Measurements from ENCODE around the gene PBX1.

The PBX1 gene

GRCh38 chr1:164821648-164822047 is 262.7 kb downstream of the PBX1 start:
- DNase-seq (ENCODE audit: low read depth in 2 of 2), result no peak

GRCh38 chr1:164823486-164824279 is 264.7 kb downstream of the PBX1 start:
- DNase-seq (ENCODE audit: low read depth in 2 of 2), result no peak

GRCh38 chr1:164824542-164824941 is 265.6 kb downstream of the PBX1 start:
- no peak for DNase-seq (ENCODE audit: low read depth in 2 of 2)

GRCh38 chr1:164830628-164831027 is 271.6 kb downstream of the PBX1 start:
- DNase-seq (ENCODE audit: low read depth in 2 of 2), result no peak

- DNase-seq (ENCODE audit: low read depth in 2 of 2), result no peak
Observed at GRCh38 chr1:164834641-164835040, 275.7 kb downstream of the PBX1 start.

- DNase-seq (ENCODE audit: low read depth in 2 of 2), result no peak
Observed at GRCh38 chr1:164836614-164837018, 277.6 kb downstream of the PBX1 start.

- DNase-seq (ENCODE audit: low read depth in 2 of 2), result no peak
Observed at GRCh38 chr1:164838786-164839185, 279.8 kb downstream of the PBX1 start.

- DNase-seq (ENCODE audit: low read depth in 2 of 2), result no peak
Observed at GRCh38 chr1:164840936-164841335, 282.0 kb downstream of the PBX1 start.

GRCh38 chr1:164841702-164842465 is 282.9 kb downstream of the PBX1 start:
- DNase-seq (ENCODE audit: low read depth in 2 of 2), result no peak

- DNase-seq (ENCODE audit: low read depth in 2 of 2), result no peak
Observed at GRCh38 chr1:164842870-164843269, 283.9 kb downstream of the PBX1 start.

GRCh38 chr1:164843743-164844500 is 284.9 kb downstream of the PBX1 start:
- no peak for DNase-seq (ENCODE audit: low read depth in 2 of 2)

GRCh38 chr1:164846731-164847691 is 288.0 kb downstream of the PBX1 start:
- DNase-seq (ENCODE audit: low read depth in 2 of 2), result no peak

GRCh38 chr1:164853146-164853545 is 294.2 kb downstream of the PBX1 start:
- DNase-seq (ENCODE audit: low read depth in 2 of 2), result no peak

- no peak for DNase-seq (ENCODE audit: low read depth in 2 of 2)
Observed at GRCh38 chr1:164855716-164856329, 296.8 kb downstream of the PBX1 start.

- no peak for DNase-seq (ENCODE audit: low read depth in 2 of 2)
Observed at GRCh38 chr1:164856381-164856780, 297.4 kb downstream of the PBX1 start.

GRCh38 chr1:164857439-164857838 is 298.5 kb downstream of the PBX1 start:
- no peak for DNase-seq (ENCODE audit: low read depth in 2 of 2)

GRCh38 chr1:164858096-164858632 is 299.2 kb downstream of the PBX1 start:
- DNase-seq (ENCODE audit: low read depth in 2 of 2), result no peak

GRCh38 chr1:164861632-164862031 is 302.6 kb downstream of the PBX1 start:
- DNase-seq (ENCODE audit: low read depth in 2 of 2), result no peak

- DNase-seq (ENCODE audit: low read depth in 2 of 2), result no peak
Observed at GRCh38 chr1:164863056-164863455, 304.1 kb downstream of the PBX1 start.

GRCh38 chr1:164864161-164864560 is 305.2 kb downstream of the PBX1 start:
- no peak for DNase-seq (ENCODE audit: low read depth in 2 of 2)

Data from activated CD4-positive, alpha-beta T cell treated with anti-CD3 and anti-CD28 coated beads for 24 hours (primary cell).